Activated naive CD4-positive, alpha-beta T cell treated with anti-CD3 and anti-CD28 coated beads, Interleukin-2, amount 10 ng/mL, durations not matched to agents 7 days and 5 days (primary cell): ENCODE measurements around the gene RNF166.

Source experiments
- CTCF ChIA-PET: fragments of 350-600 bp; sonication (Branson Sonifier 250); formaldehyde crosslinking; loops from one replicate; lab custom pipeline; 2021; ENCODE audit warnings: antibody characterized with exemption; lab: Charles Lee
- DNase-seq: peaks from one replicate; pipeline ENCODE4 v3.0.0-alpha.2; 2020
- H3K27ac Mint-ChIP-seq: one replicate; pipeline ENCODE4 v1.8.0; 2021; ENCODE audit warnings: mild to moderate bottlenecking, moderate library complexity, mixed read lengths
- H3K27me3 Mint-ChIP-seq: one replicate; pipeline ENCODE4 v1.8.0; 2021; ENCODE audit warnings: mild to moderate bottlenecking, mixed read lengths
- H3K36me3 Mint-ChIP-seq: one replicate; pipeline ENCODE4 v1.8.0; 2021; ENCODE audit warnings: mixed read lengths
- H3K4me1 Mint-ChIP-seq: one replicate; pipeline ENCODE4 v1.8.0; 2021; ENCODE audit warnings: mixed read lengths
- H3K4me3 Mint-ChIP-seq: one replicate; pipeline ENCODE4 v1.8.0; 2021; ENCODE audit warnings: mild to moderate bottlenecking, moderate library complexity, mixed read lengths
- H3K9me3 Mint-ChIP-seq: one replicate; pipeline ENCODE4 v1.8.0; 2021; ENCODE audit warnings: mixed read lengths

The RNF166 gene

GRCh38 chr16:88702371-88703210 lies 3.6 kb downstream of the RNF166 start:
- peak; percentile 39 for DNase-seq
- Mint-ChIP-seq H3K27ac (peak overlapping the region; percentile 99), H3K9me3 (no peaks in the 10 kb centered on the region), H3K36me3 (peaks cover 61% of the 10 kb centered on the region), H3K27me3 (no peaks in the 10 kb centered on the region), H3K4me1 (peaks cover 57% of the 10 kb centered on the region), H3K4me3 (peak overlapping the region; percentile 94)
- CTCF ChIA-PET = interaction anchor here (1.4 to 3.1 kb wide), 4 partner anchors 21 to 35 kb away, joined by 4 to 9 read pairs (median 8); no protein-coding TSS in a partner anchor

GRCh38 chr16:88701581-88702370 lies 4.4 kb downstream of the RNF166 start:
- H3K36me3 Mint-ChIP-seq = peaks cover 66% of the 10 kb centered on the region
- CTCF ChIA-PET = interaction anchor here (1.4 to 2.6 kb wide), 3 partner anchors 20 to 36 kb away, joined by 4 to 9 read pairs (median 7); no protein-coding TSS in a partner anchor
- H3K9me3 Mint-ChIP-seq = no peaks in the 10 kb centered on the region
- H3K27me3 Mint-ChIP-seq = no peaks in the 10 kb centered on the region
- H3K4me3 Mint-ChIP-seq = peak overlapping the region; percentile 94
- peak overlapping the region; percentile 99 for H3K27ac Mint-ChIP-seq
- peak; percentile 41 for DNase-seq
- peaks cover 54% of the 10 kb centered on the region for H3K4me1 Mint-ChIP-seq

GRCh38 chr16:88700636-88701482 lies 5.3 kb downstream of the RNF166 start:
- Mint-ChIP-seq H3K27ac (peak overlapping the region; percentile 99), H3K27me3 (no peaks in the 10 kb centered on the region), H3K4me3 (peak overlapping the region; percentile 94), H3K36me3 (peaks cover 68% of the 10 kb centered on the region), H3K9me3 (no peaks in the 10 kb centered on the region), H3K4me1 (peaks cover 58% of the 10 kb centered on the region)
- CTCF ChIA-PET = interaction anchor here (0.8 to 2.6 kb wide), 5 partner anchors 16 to 130 kb away, joined by 3 to 9 read pairs (median 5); no protein-coding TSS in a partner anchor
- peak; percentile 98 for DNase-seq

GRCh38 chr16:88700322-88700635 lies 5.9 kb downstream of the RNF166 start:
- H3K27me3 Mint-ChIP-seq = no peaks in the 10 kb centered on the region
- CTCF ChIA-PET = interaction anchor here (0.8 to 2.6 kb wide), 3 partner anchors 15 to 129 kb away, joined by 3 to 7 read pairs (median 5); no protein-coding TSS in a partner anchor
- H3K4me3 Mint-ChIP-seq = peak overlapping the region; percentile 94
- H3K27ac Mint-ChIP-seq = peak overlapping the region; percentile 99
- no peaks in the 10 kb centered on the region for H3K9me3 Mint-ChIP-seq
- no peak for DNase-seq
- peaks cover 58% of the 10 kb centered on the region for H3K4me1 Mint-ChIP-seq
- peaks cover 65% of the 10 kb centered on the region for H3K36me3 Mint-ChIP-seq

- DNase-seq = no peak
- H3K36me3 Mint-ChIP-seq = peaks cover 61% of the 10 kb centered on the region
- CTCF ChIA-PET = no interaction called here
Observed at GRCh38 chr16:88699180-88699579, 7.0 kb downstream of the RNF166 start.

GRCh38 chr16:88698646-88699045 lies 7.6 kb downstream of the RNF166 start:
- no peaks in the 10 kb centered on the region for H3K27me3 Mint-ChIP-seq
- peak overlapping the region; percentile 71 for H3K27ac Mint-ChIP-seq
- CTCF ChIA-PET = interaction anchor here (0.6 kb wide), 1 partner anchor 519 kb away, joined by 3 read pairs; the partner anchor contains the start of gene ZNF778
- no peak for DNase-seq
- no peak overlapping the region for H3K4me3 Mint-ChIP-seq
- peaks cover 58% of the 10 kb centered on the region for H3K4me1 Mint-ChIP-seq
- peaks cover 56% of the 10 kb centered on the region for H3K36me3 Mint-ChIP-seq
- H3K9me3 Mint-ChIP-seq = no peaks in the 10 kb centered on the region

More at GRCh38 chr16:88699180-88699579, 7.0 kb downstream of the RNF166 start:
- Mint-ChIP-seq H3K9me3 (no peaks in the 10 kb centered on the region), H3K4me1 (peaks cover 57% of the 10 kb centered on the region), H3K4me3 (no peak overlapping the region), H3K27ac (no peak overlapping the region), H3K27me3 (no peaks in the 10 kb centered on the region)

GRCh38 chr16:88697831-88698615 lies 8.2 kb downstream of the RNF166 start:
- no peaks in the 10 kb centered on the region for H3K9me3 Mint-ChIP-seq

GRCh38 chr16:88697116-88697830 lies 8.9 kb downstream of the RNF166 start:
- CTCF ChIA-PET = no interaction called here
- peaks cover 64% of the 10 kb centered on the region for H3K4me1 Mint-ChIP-seq
- H3K36me3 Mint-ChIP-seq = peaks cover 43% of the 10 kb centered on the region

More at GRCh38 chr16:88697831-88698615, 8.2 kb downstream of the RNF166 start:
- Mint-ChIP-seq H3K4me3 (no peak overlapping the region), H3K4me1 (peaks cover 60% of the 10 kb centered on the region), H3K27me3 (no peaks in the 10 kb centered on the region), H3K27ac (peak overlapping the region; percentile 71), H3K36me3 (peaks cover 50% of the 10 kb centered on the region)
- peak; percentile 55 for DNase-seq
- CTCF ChIA-PET = interaction anchor here (0.6 kb wide), 1 partner anchor 520 kb away, joined by 3 read pairs; the partner anchor contains the start of gene ZNF778

GRCh38 chr16:88696441-88696840 lies 9.8 kb downstream of the RNF166 start:
- DNase-seq = no peak
- CTCF ChIA-PET = no interaction called here
- H3K4me3 Mint-ChIP-seq = no peak overlapping the region
- H3K9me3 Mint-ChIP-seq = no peaks in the 10 kb centered on the region
- H3K36me3 Mint-ChIP-seq = peaks cover 34% of the 10 kb centered on the region
- H3K27me3 Mint-ChIP-seq = no peaks in the 10 kb centered on the region
- peak overlapping the region; percentile 76 for H3K27ac Mint-ChIP-seq
- peaks cover 73% of the 10 kb centered on the region for H3K4me1 Mint-ChIP-seq

More at GRCh38 chr16:88697116-88697830, 8.9 kb downstream of the RNF166 start:
- DNase-seq = no peak
- Mint-ChIP-seq H3K9me3 (no peaks in the 10 kb centered on the region), H3K27ac (peak overlapping the region; percentile 76), H3K27me3 (no peaks in the 10 kb centered on the region), H3K4me3 (no peak overlapping the region)

- no peak for DNase-seq
- Mint-ChIP-seq H3K27ac (no peak overlapping the region), H3K4me1 (peaks cover 75% of the 10 kb centered on the region), H3K27me3 (no peaks in the 10 kb centered on the region), H3K4me3 (no peak overlapping the region), H3K36me3 (peaks cover 30% of the 10 kb centered on the region), H3K9me3 (no peaks in the 10 kb centered on the region)
- CTCF ChIA-PET = no interaction called here
Observed at GRCh38 chr16:88695753-88696152, 10.5 kb downstream of the RNF166 start.

- H3K27me3 Mint-ChIP-seq = no peaks in the 10 kb centered on the region
- no peak for DNase-seq
- H3K4me1 Mint-ChIP-seq = peaks cover 75% of the 10 kb centered on the region
- no peak overlapping the region for H3K4me3 Mint-ChIP-seq
- no peaks in the 10 kb centered on the region for H3K9me3 Mint-ChIP-seq
- CTCF ChIA-PET = no interaction called here
- H3K36me3 Mint-ChIP-seq = peaks cover 26% of the 10 kb centered on the region
- no peak overlapping the region for H3K27ac Mint-ChIP-seq
Observed at GRCh38 chr16:88695218-88695617, 11.0 kb downstream of the RNF166 start.

- H3K27ac Mint-ChIP-seq = peak overlapping the region; percentile 85
- no peak for DNase-seq
- H3K4me3 Mint-ChIP-seq = no peak overlapping the region
- peaks cover 75% of the 10 kb centered on the region for H3K4me1 Mint-ChIP-seq
- H3K36me3 Mint-ChIP-seq = peaks cover 18% of the 10 kb centered on the region
- no peaks in the 10 kb centered on the region for H3K9me3 Mint-ChIP-seq
- CTCF ChIA-PET = no interaction called here
- no peaks in the 10 kb centered on the region for H3K27me3 Mint-ChIP-seq
Observed at GRCh38 chr16:88694221-88695087, 11.8 kb downstream of the RNF166 start.
